CD4-positive, alpha-beta T cell treated with Interleukin-15 for 1 hour (primary cell): ENCODE data around the gene HOXB1.

Source experiments
- DNase-seq: peaks from one replicate; pipeline ENCODE4 v3.0.0-alpha.2; 2020

HOXB1 gene

GRCh38 chr17:48530887-48531272 is at the start of gene HOXB1:
Gene HOXB1 (minus strand): TSS chr17:48531011. CDS start chr17:48530904, 107 bp downstream.
- DNase-seq, result no peak

DNA sequence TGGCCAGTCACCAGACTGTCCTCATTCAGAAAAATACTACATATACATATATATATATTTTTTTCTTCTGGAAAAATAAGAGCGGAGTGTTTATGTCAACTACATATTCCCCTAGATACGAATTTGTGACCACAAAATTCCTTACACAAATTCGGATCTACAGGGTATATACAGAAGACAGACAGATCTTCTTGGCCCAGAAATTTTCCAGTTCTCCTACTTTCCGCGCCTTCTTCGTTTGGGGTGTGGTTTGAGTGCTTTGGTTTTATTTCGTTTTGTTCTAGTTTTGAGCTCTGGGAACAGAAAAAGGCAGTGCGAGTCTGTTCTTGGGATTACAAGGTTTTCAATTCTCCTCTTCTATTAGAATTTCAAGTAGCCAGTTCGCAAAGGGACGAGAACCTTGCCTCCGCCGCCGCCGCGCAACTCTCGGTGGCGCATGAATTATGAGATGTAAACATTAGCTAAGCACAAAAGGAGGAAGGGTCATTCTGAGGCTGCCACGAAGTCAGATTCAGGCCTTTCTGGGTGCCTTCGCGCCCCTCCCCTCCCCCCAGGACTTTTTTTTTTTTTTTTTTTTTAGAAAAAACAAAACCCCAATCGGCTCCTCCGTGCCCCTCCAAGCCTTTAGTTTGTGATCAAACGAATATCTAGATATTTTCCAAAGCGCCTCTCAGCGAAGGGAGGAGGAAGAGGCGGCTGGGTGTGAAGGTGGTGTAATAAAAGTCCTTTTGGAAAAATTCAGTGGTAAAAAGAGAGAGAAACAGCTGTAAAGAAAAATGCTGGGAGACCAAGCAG is 49.1 kb upstream of the HOXB1 start:
- DNase-seq, result no peak

GRCh38 chr17:48579471-48579759 is 48.6 kb upstream of the HOXB1 start:
- DNase-seq, result no peak

DNA sequence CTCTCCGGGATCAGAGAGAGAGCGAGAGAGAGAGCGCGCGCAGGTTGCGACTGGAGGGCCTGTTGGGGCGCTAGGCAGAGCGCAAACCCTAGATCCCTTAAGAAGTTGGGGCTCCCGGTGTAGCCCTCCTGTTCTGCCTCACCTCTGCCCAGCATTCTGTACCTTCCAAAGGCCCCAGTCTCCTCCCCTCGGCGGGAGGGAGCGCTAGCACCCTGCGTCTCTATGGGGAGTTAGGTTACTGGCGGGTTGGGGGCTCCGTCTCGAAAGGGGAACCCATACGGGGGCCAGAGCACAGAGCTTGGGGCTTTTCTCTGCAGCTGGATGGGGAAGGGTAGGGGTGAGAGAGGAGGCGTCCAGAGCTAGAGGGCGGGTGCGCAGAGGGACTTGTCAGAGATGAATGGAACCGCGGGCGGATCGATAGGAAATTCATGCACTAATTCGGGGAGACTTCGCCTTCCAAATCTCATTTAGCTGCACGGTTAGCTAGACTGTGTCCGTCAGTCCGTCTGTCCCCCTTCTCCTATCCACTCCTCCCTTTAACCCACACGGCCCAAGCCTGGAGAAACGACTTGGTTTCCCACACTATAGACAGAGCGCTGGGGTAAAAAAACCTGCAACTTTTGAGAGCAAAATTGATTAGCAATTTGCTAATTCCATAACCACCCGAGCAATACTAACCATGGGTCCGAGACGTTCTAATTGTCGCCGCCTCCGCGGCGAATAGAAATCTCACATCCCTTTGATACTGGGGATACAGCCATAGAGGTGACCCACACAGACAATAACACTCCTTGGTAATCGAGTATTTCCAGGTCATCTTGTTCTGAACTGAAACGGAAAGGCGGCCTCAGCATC is 48.0 kb upstream of the HOXB1 start:
- no peak for DNase-seq

DNA sequence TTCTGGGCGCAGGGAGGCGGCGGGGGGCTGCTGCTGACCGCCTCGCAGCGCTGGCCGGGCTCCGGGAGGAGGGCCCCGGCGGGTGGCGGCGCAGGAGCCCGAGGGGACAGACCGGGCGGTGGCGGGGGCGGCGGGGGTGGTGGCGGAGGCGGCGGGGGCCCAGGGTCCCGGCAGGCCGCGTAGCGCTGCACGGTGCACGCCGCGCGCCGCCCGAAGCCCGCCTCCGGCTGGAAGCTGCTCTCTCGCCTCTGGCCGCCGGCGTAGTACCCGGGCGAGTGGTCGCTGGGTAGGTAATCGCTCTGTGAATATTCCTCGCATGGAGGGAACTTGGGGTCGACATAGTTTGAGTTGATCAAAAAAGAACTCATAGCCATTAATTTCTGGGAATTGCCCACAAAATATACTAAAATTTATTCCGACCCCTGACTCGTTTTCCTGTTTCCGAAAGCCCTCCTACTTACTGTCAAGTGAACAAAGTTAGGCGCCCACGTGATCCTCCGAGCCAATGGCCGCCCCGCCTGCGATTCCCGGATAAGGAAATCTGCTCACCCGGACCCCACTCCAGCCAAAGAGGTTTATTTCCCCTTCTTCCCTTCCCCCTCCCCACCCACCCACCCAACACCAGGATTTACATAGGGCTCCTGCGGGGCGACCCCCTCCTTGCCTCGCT is 47.3 kb upstream of the HOXB1 start, which contains the start of gene HOXB4:
Gene HOXB4, minus strand, starts transcription at position 405 of the 670 bp plus-strand sequence. Its CDS starts 31 bp downstream, at position 374.
- peak; percentile 52 for DNase-seq

GRCh38 chr17:48577330-48577945 is 46.6 kb upstream of the HOXB1 start:
- no peak for DNase-seq

- no peak for DNase-seq
Observed at GRCh38 chr17:48576479-48577309, 45.9 kb upstream of the HOXB1 start.

DNA sequence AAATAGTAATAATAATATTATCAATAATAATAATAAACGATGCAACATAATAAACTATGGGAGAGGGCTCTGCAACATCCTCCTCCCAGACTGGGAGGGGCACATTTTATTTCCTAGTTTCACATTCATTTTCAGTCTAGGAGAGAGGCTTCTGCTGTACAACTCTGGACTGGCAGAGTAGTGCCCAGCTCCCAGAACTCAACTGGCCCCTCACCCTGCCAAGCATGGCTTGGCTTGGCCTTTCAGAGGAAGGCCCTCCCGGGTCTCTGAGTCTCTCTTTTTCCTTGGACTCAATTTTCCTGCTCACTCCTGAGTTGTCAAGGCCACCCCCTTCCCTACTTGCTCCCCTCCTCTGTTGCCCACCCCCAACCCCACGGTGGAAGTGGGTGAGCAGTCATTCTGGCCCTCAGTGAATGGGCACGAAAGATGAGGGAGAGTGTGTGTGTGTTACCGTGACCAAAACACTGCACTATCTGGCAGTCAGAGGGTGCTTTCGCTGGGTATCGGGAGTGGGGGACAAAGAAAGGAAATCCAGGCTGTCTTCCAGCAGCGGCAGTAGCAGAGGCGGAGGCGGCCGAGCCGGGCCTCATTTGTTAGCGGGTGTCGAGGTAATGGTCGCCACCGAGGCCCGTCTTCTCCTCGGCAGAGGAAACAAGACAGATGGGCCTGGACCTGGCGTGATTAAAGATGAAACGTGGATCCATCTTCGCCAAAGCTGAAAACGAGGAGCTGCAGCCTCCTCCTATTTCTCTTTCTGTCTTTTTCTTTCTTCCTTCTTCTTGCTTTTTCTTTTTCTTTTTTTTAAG is 45.1 kb upstream of the HOXB1 start:
- no peak for DNase-seq

DNA sequence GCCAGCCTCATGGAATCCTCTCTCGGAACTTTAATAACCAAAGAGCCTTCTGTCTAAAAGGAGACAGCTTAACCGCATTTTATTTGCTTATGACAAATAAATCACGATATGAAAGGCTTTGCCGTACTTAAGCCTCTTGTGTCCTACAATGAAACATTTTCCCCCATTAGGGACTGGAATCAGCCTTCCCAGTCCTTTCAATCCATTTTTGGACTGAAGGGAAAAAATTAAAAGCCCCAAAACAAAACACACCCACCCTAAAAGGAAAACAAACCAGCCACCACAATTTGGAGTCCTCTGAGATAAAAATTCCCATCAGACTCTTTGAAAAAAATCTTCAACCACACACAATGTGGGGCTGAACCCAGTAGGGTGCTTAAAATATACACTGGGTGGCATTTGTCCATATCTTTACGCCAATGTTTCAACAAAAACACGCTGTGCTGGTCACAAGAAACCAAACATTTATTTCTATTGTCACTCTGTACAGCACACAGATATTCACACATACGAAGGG is 44.3 kb upstream of the HOXB1 start:
- DNase-seq, result no peak

DNA sequence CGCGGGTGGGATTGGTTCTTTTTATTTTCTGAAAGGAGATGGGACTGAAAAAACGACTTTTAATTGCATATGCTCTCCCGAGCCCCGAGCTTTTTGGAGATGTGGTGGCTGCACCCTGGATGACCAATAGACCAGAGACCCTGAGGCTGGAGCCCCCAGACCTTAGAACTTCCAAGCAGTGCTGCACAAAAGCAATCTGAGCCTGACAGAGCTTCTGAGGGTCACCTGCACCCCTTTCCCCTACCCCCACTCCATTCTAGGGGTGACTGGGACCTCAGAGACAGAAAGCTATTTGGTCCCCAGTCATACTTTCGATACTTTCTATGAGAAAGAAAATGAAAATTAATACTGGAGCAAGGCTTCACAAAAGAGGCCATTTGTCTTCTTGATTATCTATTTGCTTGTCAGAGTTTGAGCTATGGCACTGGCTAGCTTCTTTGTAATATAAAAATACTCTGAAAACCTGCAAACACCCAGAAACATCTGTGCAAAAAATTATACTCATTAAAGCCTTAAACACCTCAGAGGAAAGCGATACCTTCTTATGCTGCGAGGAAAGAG is 43.8 kb upstream of the HOXB1 start:
- DNase-seq, result no peak

DNA sequence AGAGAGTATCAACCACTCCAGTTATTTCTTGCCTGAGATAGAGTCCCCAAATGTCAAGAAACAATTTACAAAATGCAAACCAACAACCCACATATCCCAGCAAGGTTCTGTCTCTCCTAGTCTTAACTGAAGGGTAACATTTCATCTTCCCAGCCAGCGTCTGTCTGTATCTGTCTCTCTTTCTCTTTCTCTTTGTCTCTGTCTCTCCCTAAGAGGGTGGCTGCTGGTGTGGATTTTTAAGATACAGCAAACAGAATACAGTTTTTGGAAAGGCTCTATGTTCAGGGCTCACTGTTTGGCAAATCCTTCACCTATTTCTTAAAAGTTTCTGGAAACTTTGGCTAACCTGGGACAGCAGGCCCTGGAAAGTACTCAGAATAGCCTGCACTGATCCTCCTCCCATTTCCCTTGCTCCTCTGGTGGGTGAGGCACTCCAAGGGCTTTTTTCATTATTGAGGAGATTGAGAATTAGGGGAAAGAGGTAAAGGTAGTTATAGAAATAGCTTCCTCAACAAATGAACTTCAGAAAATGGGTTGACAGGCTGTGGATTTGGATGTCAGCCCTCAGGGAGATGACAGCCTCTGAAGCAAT is 41.1 kb upstream of the HOXB1 start:
- DNase-seq, result no peak

DNA sequence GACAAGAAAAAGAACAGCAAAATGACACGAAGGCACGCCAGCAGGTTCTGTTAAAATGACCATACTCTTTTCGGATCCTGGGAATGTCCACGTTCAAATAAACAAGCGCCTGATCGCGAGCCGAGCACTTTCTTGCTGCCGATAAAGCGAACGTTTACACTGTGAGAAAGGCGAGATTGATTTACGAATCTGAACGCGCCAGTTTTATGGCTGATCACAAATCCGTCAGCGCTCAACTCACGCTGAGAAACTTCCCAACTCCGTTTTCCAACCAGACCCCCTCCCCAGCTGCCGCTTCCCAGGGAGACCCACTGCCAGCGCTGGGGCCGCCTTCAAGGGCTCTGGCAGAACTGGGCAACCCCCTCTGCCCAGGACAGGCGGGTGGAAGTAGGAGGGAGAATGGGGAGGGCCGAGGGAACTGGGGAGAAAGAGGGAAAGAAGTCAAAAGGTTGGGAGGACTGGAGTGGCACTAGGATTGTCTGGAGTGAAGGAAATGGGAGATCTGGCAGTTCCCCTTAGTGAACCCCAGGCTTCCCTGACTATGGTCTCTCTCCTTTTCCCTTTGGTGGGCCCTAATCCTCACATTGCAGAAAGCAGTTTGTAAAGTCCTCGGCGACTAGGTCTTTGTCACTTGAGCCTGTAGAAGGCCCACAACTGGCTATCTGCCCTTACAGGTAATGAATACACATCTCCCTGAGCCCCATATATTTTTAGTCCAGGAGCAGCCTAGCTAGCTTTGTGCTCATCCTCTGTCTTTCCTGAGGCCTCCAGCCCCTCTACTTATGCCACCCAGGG is 40.4 kb upstream of the HOXB1 start:
- no peak for DNase-seq

DNA sequence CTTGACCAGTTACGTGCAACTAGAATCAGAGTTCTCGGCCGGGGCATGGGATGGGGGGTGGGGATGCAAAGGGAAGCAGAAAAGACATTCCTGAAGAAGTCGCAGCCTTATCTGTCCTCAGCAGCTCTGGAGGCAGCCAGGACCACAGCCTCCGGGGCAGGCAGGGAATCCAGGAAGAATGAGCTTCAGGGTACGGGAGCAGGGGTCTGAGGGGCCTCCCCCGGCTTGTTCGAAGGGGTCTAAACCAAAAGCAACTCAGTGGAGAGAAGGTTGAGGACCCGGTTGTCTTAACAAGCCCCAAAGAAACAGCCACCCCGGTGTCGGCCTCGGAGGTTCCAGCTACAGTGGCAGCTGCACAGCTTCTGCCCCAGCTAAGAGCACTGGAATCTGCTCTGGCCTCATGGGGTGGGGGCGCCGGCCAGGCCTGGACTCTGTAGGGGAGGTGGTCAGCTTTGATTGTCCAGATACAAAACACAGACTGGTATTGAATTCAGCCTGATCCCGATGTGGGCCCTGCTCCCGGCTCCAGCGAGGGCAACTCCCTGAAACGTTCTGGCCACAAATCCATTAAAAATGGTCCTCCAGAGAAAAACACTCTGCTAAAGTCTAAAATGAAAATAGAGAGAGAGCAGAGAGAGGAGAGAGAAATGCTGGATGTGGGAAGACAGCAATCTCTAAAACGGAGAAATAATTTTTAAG is 39.7 kb upstream of the HOXB1 start:
- DNase-seq, result no peak

DNA sequence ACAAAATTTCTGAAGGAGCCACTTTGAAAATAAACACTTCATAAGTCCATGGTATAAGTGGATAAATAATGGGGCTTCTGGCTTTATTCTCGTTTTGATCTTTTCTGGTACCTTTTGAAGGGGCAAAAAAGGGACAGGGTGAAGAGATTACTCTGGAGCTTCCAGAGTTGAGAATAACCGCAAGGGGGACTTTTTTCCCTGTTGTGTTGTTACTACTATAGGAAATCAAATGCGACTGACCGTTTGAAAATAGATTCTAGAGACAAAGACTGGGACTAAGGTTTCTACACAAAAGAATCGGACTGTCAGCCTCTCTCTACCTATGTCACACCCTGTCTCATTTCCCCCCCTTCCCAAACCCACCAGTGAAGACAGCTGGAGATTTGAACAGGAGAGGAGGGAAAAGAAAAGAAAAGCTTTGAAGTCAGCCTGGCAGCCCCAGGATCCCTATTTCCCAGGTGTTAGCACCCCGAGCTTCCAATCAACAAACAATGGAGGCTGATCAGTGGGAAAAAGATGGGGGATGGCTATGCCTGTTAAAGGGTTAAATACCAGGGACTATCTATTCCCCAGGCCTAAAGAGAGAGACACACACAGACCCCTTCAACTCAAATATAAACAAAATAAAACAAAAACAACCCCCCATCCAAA is 39.0 kb upstream of the HOXB1 start:
- DNase-seq, result no peak

DNA sequence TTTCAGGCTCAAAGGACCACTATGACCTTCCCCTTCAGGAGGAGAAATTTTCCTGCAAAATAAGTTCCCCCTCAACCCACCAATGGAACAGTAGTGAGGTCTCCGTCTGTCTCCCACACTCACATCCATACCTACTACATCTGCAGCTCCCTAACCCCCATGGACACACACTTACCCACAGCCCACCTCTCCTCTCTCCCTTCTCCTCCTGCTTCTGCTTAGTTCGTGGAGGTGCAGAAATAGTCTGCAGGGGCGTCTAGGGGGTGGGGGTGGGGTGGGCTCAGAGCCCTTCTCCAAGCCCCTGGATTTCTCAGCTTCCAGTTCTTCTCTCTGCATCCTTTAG is 38.4 kb upstream of the HOXB1 start:
- no peak for DNase-seq

- DNase-seq, result no peak
Observed at GRCh38 chr17:48568499-48569239, 37.9 kb upstream of the HOXB1 start.

DNA sequence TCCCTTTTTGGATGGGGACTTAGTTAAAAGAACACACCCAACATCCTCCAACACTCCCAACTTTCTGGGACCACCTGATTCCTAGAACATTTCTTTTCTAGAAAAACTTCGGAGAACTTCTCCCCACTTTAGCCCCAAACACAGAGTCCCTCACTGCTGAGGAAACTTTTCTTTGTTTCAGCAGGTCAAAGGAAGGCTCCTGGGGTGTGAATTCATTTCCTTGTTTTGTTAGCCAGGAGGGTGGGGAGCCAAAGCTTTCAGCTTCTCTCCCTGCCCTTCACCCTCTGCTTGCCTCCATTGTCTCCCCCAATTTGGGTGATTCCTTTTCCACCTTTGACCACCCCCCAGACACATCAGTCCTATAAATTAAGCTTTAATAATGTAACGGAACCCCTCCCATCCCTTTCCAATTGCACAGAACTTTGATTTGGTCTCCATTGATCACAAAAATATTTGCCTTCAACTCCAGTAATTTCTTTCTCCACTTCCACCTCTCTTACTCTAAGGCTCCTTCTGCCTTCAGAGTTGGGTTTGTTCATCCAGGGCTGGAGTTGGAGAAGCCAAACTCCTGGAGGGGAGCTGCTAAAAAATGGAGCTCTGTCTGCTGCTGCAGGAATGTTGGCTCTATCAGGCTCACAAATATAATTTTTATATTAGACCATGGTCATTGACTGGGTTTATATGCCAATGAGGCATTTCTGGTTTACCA is 37.0 kb upstream of the HOXB1 start:
- DNase-seq, result no peak
